OCI-LY7 (cell line): Measurements from ENCODE around the gene BZW2. TPM values are rescaled to one million over a fixed set of nuclear protein-coding genes. Genes with fewer than 3 reads are reported as not detected.

Experiments used
- BruUV-seq: library from RNA; stranded (reverse); fragments of 400-500 nt; replicated peaks from 2 replicates; lab custom pipeline; 2021; lab: Mats Ljungman, UMichigan
- CTCF ChIA-PET: fragments of 300-600 bp; sonication (Branson Sonifier 250); formaldehyde crosslinking; loops from one replicate; lab custom pipeline; 2022; ENCODE audit warnings: antibody characterized with exemption; ENCODE audit not compliant: unreplicated experiment; lab: Charles Lee
- POLR2A ChIA-PET: fragments of 300-600 bp; sonication (Branson Sonifier 250); formaldehyde crosslinking; loops from one replicate; lab custom pipeline; 2022; ENCODE audit warnings: antibody characterized with exemption; lab: Charles Lee
- DNase-seq: peaks from one replicate; pipeline ENCODE4 v3.0.0-alpha.2; 2015; ENCODE audit warnings: low spot score
- H2AFZ ChIP-seq: fragments of 200-600 bp; sonication (generic), shearing (Covaris generic); 2 replicates; pipeline ENCODE4 v1.6.1; 2014; ENCODE audit warnings: mild to moderate bottlenecking, antibody characterized with exemption, low read length, moderate library complexity
- H3K27ac ChIP-seq: fragments of 200-600 bp; sonication (generic); 2 replicates; pipeline ENCODE4 v1.5.1; 2014; ENCODE audit warnings: mixed run types, low read depth, mild to moderate bottlenecking, moderate library complexity, low read length, inconsistent platforms; ENCODE audit not compliant: poor library complexity, severe bottlenecking
- H3K36me3 ChIP-seq: fragments of 200-600 bp; sonication (generic); 2 replicates; pipeline ENCODE4 v1.6.1; 2014; ENCODE audit warnings: mild to moderate bottlenecking, antibody characterized with exemption, low read length, moderate library complexity, mixed read lengths; ENCODE audit not compliant: insufficient read depth
- H3K4me1 ChIP-seq: fragments of 200-600 bp; sonication (generic); 2 replicates; pipeline ENCODE4 v1.5.1; 2014; ENCODE audit warnings: mild to moderate bottlenecking, low read length; ENCODE audit not compliant: insufficient read depth, poor library complexity, severe bottlenecking
- H3K4me2 ChIP-seq: fragments of 200-600 bp; sonication (generic); 2 replicates; pipeline ENCODE4 v1.6.1; 2014; ENCODE audit warnings: mild to moderate bottlenecking, low read length
- H3K4me3 ChIP-seq: fragments of 200-600 bp; sonication (generic); 2 replicates; pipeline ENCODE4 v1.5.1; 2014; ENCODE audit warnings: mild to moderate bottlenecking, low read depth, low read length; ENCODE audit not compliant: poor library complexity, severe bottlenecking
- H3K79me2 ChIP-seq: fragments of 200-600 bp; sonication (generic); 2 replicates; pipeline ENCODE4 v1.6.1; 2016; ENCODE audit warnings: low read depth, mild to moderate bottlenecking, low read length, moderate library complexity, mixed read lengths; ENCODE audit not compliant: insufficient read depth
- H3K9me2 ChIP-seq: fragments of 200-600 bp; sonication (generic); 2 replicates; pipeline ENCODE4 v1.6.1; 2016; ENCODE audit warnings: mild to moderate bottlenecking, low read length, mixed read lengths; ENCODE audit not compliant: insufficient read depth
- H3K9me3 ChIP-seq: fragments of 200-600 bp; sonication (generic); 2 replicates; pipeline ENCODE4 v1.6.1; 2014; ENCODE audit warnings: mild to moderate bottlenecking, mixed run types, low read length, mixed read lengths
- H4K20me1 ChIP-seq: fragments of 200-600 bp; sonication (generic); 2 replicates; pipeline ENCODE4 v1.6.1; 2014; ENCODE audit warnings: mild to moderate bottlenecking, antibody characterized with exemption, low read length, moderate library complexity, mixed read lengths; ENCODE audit not compliant: insufficient read depth
- EZH2phosphoT487 ChIP-seq: fragments of 200-600 bp; sonication (generic); IDR thresholded peaks from 2 replicates; pipeline ENCODE4 v1.6.1; 2018; ENCODE audit warnings: low read depth, borderline replicate concordance, mild to moderate bottlenecking, mixed run types, antibody characterized with exemption, low read length, moderate library complexity, mixed read lengths
- intact Hi-C: fragments of 100-400 bp; cut with micrococcal nuclease; formaldehyde crosslinking; loops from one replicate; pipeline ENCODE4 v1.10.0; 2022; ENCODE audit not compliant: unreplicated experiment
- total RNA-seq, 2 experiments: library from RNA; depleted of rRNA in 1 of 2; stranded (reverse); fragments of >200 nt in 1 of 2; shearing (Covaris generic) in 1 of 2; gene quantifications; 2 replicates each; pipeline ENCODE4 v1.2.3, GENCODE V29; 2014 to 2022
- TF ChIP-seq, protein P1 (sequence below): fragments of 200-600 bp; sonication (generic); conservative IDR thresholded peaks from 2 replicates; pipeline ENCODE4 v1.5.1; 2014; ENCODE audit warnings: mild to moderate bottlenecking, antibody characterized with exemption, low read length, moderate library complexity, mixed read lengths

BZW2 gene
- total RNA-seq, 2 experiments from 2014 or later: 66.8 to 75.2 TPM

DNA sequence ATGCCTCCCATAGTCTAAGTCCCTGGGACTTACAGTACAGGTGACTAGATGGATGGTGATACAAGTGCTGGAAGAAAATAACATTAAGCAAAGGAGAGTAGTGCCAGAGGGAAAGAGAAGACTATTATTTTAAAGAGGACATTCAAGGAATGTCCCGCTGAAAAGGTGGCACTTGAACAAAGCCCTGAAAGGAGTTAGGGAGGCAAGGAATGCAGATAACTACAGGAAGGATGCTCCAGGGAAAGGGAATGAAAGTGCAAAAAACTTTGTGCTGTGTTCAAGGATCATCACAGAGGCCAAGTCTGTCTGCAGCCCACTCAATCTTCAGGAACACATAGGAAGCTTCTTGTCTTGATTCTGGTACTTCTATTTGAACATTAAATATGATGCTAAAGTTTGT is 15.3 kb upstream of the BZW2 start:
- intact Hi-C loops: no loop called here
- Histone ChIP-seq H3K4me1 (no peaks in the 10 kb centered on the region), H3K9me2 (no peaks in the 10 kb centered on the region), H3K9me3 (no peaks in the 10 kb centered on the region), H3K36me3 (no peaks in the 10 kb centered on the region), H2AFZ (no peak overlapping the region), H4K20me1 (0 out of 2 replicates have a peak, but pooled peaks cover 3% of the 10 kb centered on the region), H3K4me2 (no peak overlapping the region), H3K27ac (no peak overlapping the region), H3K4me3 (no peak overlapping the region), H3K79me2 (no peaks in the 10 kb centered on the region)
- no peak for DNase-seq
- no TSS peak for BruUV-seq
- POLR2A ChIA-PET: interaction anchor here (1.8 kb wide), 2 partner anchors 10 to 11 kb away, joined by 4 to 9 read pairs; no protein-coding TSS in a partner anchor
- CTCF ChIA-PET: no interaction called here
- TF ChIP-seq, protein P1, sequence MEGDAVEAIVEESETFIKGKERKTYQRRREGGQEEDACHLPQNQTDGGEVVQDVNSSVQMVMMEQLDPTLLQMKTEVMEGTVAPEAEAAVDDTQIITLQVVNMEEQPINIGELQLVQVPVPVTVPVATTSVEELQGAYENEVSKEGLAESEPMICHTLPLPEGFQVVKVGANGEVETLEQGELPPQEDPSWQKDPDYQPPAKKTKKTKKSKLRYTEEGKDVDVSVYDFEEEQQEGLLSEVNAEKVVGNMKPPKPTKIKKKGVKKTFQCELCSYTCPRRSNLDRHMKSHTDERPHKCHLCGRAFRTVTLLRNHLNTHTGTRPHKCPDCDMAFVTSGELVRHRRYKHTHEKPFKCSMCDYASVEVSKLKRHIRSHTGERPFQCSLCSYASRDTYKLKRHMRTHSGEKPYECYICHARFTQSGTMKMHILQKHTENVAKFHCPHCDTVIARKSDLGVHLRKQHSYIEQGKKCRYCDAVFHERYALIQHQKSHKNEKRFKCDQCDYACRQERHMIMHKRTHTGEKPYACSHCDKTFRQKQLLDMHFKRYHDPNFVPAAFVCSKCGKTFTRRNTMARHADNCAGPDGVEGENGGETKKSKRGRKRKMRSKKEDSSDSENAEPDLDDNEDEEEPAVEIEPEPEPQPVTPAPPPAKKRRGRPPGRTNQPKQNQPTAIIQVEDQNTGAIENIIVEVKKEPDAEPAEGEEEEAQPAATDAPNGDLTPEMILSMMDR: no peak
- no peak for TF ChIP-seq EZH2phosphoT487

DNA sequence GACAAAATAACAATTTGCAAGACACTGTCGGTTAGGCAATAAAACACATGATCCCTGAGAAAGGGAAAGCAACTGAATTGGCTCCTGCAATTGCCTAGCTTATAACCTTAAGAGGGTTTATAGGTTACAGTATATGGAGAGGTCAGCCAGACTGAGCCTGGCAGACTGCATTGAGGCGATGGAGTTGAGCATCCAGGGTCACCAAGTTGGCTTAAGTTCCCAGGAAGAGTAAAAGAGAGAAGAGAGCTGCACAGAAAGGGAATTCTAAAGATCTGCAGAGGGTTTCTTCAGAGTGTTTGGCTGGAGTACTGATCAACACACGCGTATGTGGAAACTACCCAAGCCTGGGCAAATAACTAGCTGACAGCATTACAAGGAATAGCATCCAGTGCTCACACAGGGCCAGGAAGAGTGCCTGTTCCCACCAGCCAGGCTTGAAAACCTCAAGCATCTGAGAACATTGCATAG is 11.7 kb upstream of the BZW2 start:
- no peak for TF ChIP-seq EZH2phosphoT487
- TF ChIP-seq, protein P1: no peak
- intact Hi-C loops: no loop called here

DNA sequence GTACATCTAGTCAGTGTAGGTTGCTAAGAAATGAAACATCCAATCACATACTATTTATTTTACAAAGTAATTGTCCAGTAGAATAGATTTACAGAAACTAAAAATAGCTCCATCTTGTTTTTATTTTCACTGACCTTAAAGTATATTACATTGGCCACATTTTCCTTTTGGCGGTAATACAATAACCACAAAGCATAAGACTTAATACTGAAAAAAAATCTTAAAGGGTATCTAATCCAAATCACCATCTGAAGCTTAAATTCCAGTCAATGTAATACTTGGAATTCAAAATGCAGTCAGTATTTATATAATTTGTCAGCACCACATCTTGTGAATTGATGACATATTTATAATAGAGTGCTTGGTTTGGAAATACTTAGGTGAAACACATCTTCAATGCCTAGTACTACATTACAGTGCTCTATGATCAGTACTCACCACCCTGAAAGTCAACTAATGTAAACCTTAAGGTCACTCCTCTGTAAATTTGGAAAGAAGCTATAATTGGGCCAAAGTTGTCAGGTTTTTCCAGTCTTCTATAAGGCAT is 9.4 kb upstream of the BZW2 start:
- no peaks in the 10 kb centered on the region for H3K9me2 ChIP-seq
- H3K4me2 ChIP-seq: no peak overlapping the region
- no peak overlapping the region for H3K27ac ChIP-seq
- no peak for DNase-seq
- intact Hi-C loops: no loop called here
- H3K4me3 ChIP-seq: no peak overlapping the region
- H3K79me2 ChIP-seq: no peaks in the 10 kb centered on the region
- 0 out of 2 replicates have a peak, but pooled peaks cover 3% of the 10 kb centered on the region for H4K20me1 ChIP-seq
- TF ChIP-seq EZH2phosphoT487: no peak
- TF ChIP-seq, protein P1: no peak
- H3K36me3 ChIP-seq: no peaks in the 10 kb centered on the region
- BruUV-seq: no TSS peak
- ChIA-PET CTCF (no interaction called here), POLR2A (interaction anchor here (0.6 to 1.0 kb wide), 4 partner anchors 13 to 615 kb away, joined by 3 read pairs; no protein-coding TSS in a partner anchor)
- H3K9me3 ChIP-seq: no peaks in the 10 kb centered on the region
- H3K4me1 ChIP-seq: no peaks in the 10 kb centered on the region
- no peak overlapping the region for H2AFZ ChIP-seq

More for the DNA sequence above, 11.7 kb upstream of the BZW2 start:
- Histone ChIP-seq H3K9me2 (no peaks in the 10 kb centered on the region), H3K36me3 (no peaks in the 10 kb centered on the region), H3K79me2 (no peaks in the 10 kb centered on the region), H3K4me1 (no peaks in the 10 kb centered on the region), H2AFZ (no peak overlapping the region), H4K20me1 (0 out of 2 replicates have a peak, but pooled peaks cover 3% of the 10 kb centered on the region), H3K27ac (no peak overlapping the region), H3K4me2 (no peak overlapping the region), H3K9me3 (no peaks in the 10 kb centered on the region), H3K4me3 (no peak overlapping the region)
- ChIA-PET CTCF (no interaction called here), POLR2A (interaction anchor here (1.0 to 2.6 kb wide), 4 partner anchors 7 to 12 kb away, joined by 4 to 12 read pairs (median 5); partner anchors contain the start of genes ANKMY2 and BZW2)
- no TSS peak for BruUV-seq
- no peak for DNase-seq
